IMR-90 (cell line): ENCODE measurements around the gene ABCB6. TPM values are rescaled to one million over a fixed set of nuclear protein-coding genes. Genes with fewer than 3 reads are reported as not detected.

ENCODE experiments used
- ATAC-seq: fragments of 200-7000 bp; cut with Tn5 transposase; 2 replicates; pipeline ENCODE4 v1.9.1; 2020; ENCODE audit warnings: low read depth, mild to moderate bottlenecking, moderate library complexity
- BruUV-seq: library from RNA; stranded (reverse); fragments of 400-500 nt; replicated peaks from 2 replicates; lab custom pipeline; 2021; lab: Mats Ljungman, UMichigan
- CTCF ChIA-PET: fragments of 300-600 bp; formaldehyde crosslinking; extraction: SDS; loops from one replicate; lab custom pipeline; 2021; ENCODE audit warnings: antibody characterized with exemption; lab: Yijun Ruan, JAX
- POLR2A ChIA-PET: fragments of 300-600 bp; sonication (Branson Sonifier 250); formaldehyde crosslinking; loops from one replicate; lab custom pipeline; 2022; ENCODE audit warnings: antibody characterized with exemption; ENCODE audit not compliant: unreplicated experiment; lab: Charles Lee
- DNase-seq: peaks from one replicate; pipeline ENCODE4 v3.0.0; 2013
- H2AFZ ChIP-seq: replicated peaks from 2 replicates; pipeline ENCODE3; 2013; ENCODE audit warnings: low read length, mild to moderate bottlenecking; ENCODE audit not compliant: poor library complexity
- H2AK5ac ChIP-seq: 2 replicates; pipeline ENCODE4 v1.6.1; 2013; ENCODE audit warnings: low read depth, low read length, inconsistent platforms
- H2AK9ac ChIP-seq: replicated peaks from 2 replicates; pipeline ENCODE3; 2013; ENCODE audit warnings: mild to moderate bottlenecking, low read depth, low read length, moderate library complexity; ENCODE audit not compliant: poor library complexity
- H2BK120ac ChIP-seq: 2 replicates; pipeline ENCODE4 v1.6.1; 2013; ENCODE audit warnings: low read depth, low read length, inconsistent platforms
- H2BK15ac ChIP-seq: 3 replicates; pipeline ENCODE4 v1.6.1; 2013; ENCODE audit warnings: low read depth, low read length, inconsistent platforms
- H2BK20ac ChIP-seq: 2 replicates; pipeline ENCODE4 v1.6.1; 2013; ENCODE audit warnings: low read depth, mild to moderate bottlenecking, inconsistent platforms, low read length, moderate library complexity
- H2BK5ac ChIP-seq: 2 replicates; pipeline ENCODE4 v1.6.1; 2013; ENCODE audit warnings: mild to moderate bottlenecking, low read depth, low read length, inconsistent platforms; ENCODE audit not compliant: poor library complexity, severe bottlenecking
- H3K14ac ChIP-seq: replicated peaks from 2 replicates; pipeline ENCODE4 v1.6.1; 2013; ENCODE audit warnings: low read depth, low read length, inconsistent platforms
- H3K18ac ChIP-seq: 2 replicates; pipeline ENCODE4 v1.6.1; 2013; ENCODE audit warnings: low read depth, low read length, control low read depth
- H3K23ac ChIP-seq: 2 replicates; pipeline ENCODE4 v1.6.1; 2013; ENCODE audit warnings: low read depth, low read length, inconsistent platforms
- H3K27ac ChIP-seq: 2 replicates; pipeline ENCODE4 v1.5.1; 2013; ENCODE audit warnings: mild to moderate bottlenecking, control low read depth, low read length; ENCODE audit not compliant: insufficient read depth
- H3K27me3 ChIP-seq: 2 replicates; pipeline ENCODE4 v1.6.1; 2013; ENCODE audit warnings: low read length; ENCODE audit not compliant: control insufficient read depth, insufficient read depth
- H3K36me3 ChIP-seq: 2 replicates; pipeline ENCODE4 v1.6.1; 2013; ENCODE audit warnings: low read length, mixed read lengths; ENCODE audit not compliant: control insufficient read depth, insufficient read depth
- H3K4ac ChIP-seq: 2 replicates; pipeline ENCODE4 v1.6.1; 2013; ENCODE audit warnings: low read depth, low read length, inconsistent platforms
- H3K4me1 ChIP-seq: 2 replicates; pipeline ENCODE4 v1.6.1; 2013; ENCODE audit warnings: low read length, mixed read lengths; ENCODE audit not compliant: control insufficient read depth, insufficient read depth
- H3K4me2 ChIP-seq: 2 replicates; pipeline ENCODE4 v1.6.1; 2013; ENCODE audit warnings: low read depth, mild to moderate bottlenecking, control low read depth, low read length, moderate library complexity
- H3K4me3 ChIP-seq: 2 replicates; pipeline ENCODE4 v1.5.1; 2013; ENCODE audit warnings: low read depth, mild to moderate bottlenecking, control low read depth, low read length, moderate library complexity; ENCODE audit not compliant: insufficient read depth
- H3K56ac ChIP-seq: 2 replicates; pipeline ENCODE4 v1.6.1; 2013; ENCODE audit warnings: low read length, inconsistent platforms; ENCODE audit not compliant: insufficient read depth; ENCODE audit errors: extremely low read depth
- H3K79me1 ChIP-seq, 2 experiments: 2 replicates each; pipeline ENCODE4 v1.6.1; 2013; ENCODE audit warnings: low read length in 2 of 2, inconsistent platforms in 1 of 2, low read depth in 1 of 2
- H3K9ac ChIP-seq: 2 replicates; pipeline ENCODE4 v1.6.1; 2013; ENCODE audit warnings: low read depth, low read length, control low read depth
- H3K9me1 ChIP-seq: 2 replicates; pipeline ENCODE4 v1.6.1; 2013; ENCODE audit warnings: low read length, inconsistent platforms; ENCODE audit not compliant: insufficient read depth
- H3K9me3 ChIP-seq: 2 replicates; pipeline ENCODE4 v1.6.1; 2013; ENCODE audit warnings: low read length; ENCODE audit not compliant: control insufficient read depth, insufficient read depth
- H4K20me1 ChIP-seq: 2 replicates; pipeline ENCODE4 v1.6.1; 2013; ENCODE audit warnings: low read length, inconsistent platforms; ENCODE audit not compliant: insufficient read depth
- H4K5ac ChIP-seq: 2 replicates; pipeline ENCODE4 v1.6.1; 2013; ENCODE audit warnings: mild to moderate bottlenecking, low read depth, low read length, control low read depth
- H4K8ac ChIP-seq, 2 experiments: 2 replicates each; pipeline ENCODE4 v1.6.1; 2013; ENCODE audit warnings: low read depth in 2 of 2, low read length in 2 of 2, control low read depth in 1 of 2, inconsistent platforms in 1 of 2
- H4K91ac ChIP-seq: 2 replicates; pipeline ENCODE4 v1.6.1; 2013; ENCODE audit warnings: low read depth, low read length, inconsistent platforms; ENCODE audit not compliant: insufficient read depth
- BHLHE40 ChIP-seq: fragments of 150-350 bp; IDR thresholded peaks from 2 replicates; pipeline ENCODE4 v1.6.1; 2016; ENCODE audit warnings: mild to moderate bottlenecking, low read depth, low read length
- CHD1 ChIP-seq: IDR thresholded peaks from 2 replicates; pipeline ENCODE4 v1.6.1; 2012; ENCODE audit warnings: low read depth, low read length, improper control_type of control experiment
- CTCF ChIP-seq: conservative IDR thresholded peaks from 2 replicates; pipeline ENCODE4 v1.5.1; 2012; ENCODE audit warnings: mild to moderate bottlenecking, low read depth, low read length, improper control_type of control experiment
- FOS ChIP-seq: fragments of 150-350 bp; IDR thresholded peaks from 2 replicates; pipeline ENCODE4 v1.6.1; 2016; ENCODE audit warnings: low read depth, low read length
- MAFK ChIP-seq: IDR thresholded peaks from 2 replicates; pipeline ENCODE4 v1.6.1; 2012; ENCODE audit warnings: low read depth, low read length, improper control_type of control experiment
- MAZ ChIP-seq: IDR thresholded peaks from 2 replicates; pipeline ENCODE4 v1.6.1; 2012; ENCODE audit warnings: low read depth, mild to moderate bottlenecking, low read length, improper control_type of control experiment, moderate library complexity, borderline replicate concordance
- MXI1 ChIP-seq: IDR thresholded peaks from 2 replicates; pipeline ENCODE4 v1.6.1; 2012; ENCODE audit warnings: low read depth, mild to moderate bottlenecking, low read length, moderate library complexity, borderline replicate concordance
- NFE2L2 ChIP-seq: fragments of 150-350 bp; IDR thresholded peaks from 2 replicates; pipeline ENCODE4 v1.6.1; 2016; ENCODE audit warnings: low read depth, mild to moderate bottlenecking, low read length
- POLR2A ChIP-seq: IDR thresholded peaks from 2 replicates; pipeline ENCODE4 v1.6.1; 2012; ENCODE audit warnings: mild to moderate bottlenecking, low read depth, low read length
- RAD21 ChIP-seq: IDR thresholded peaks from 2 replicates; pipeline ENCODE4 v1.6.1; 2012; ENCODE audit warnings: low read length, improper control_type of control experiment
- RCOR1 ChIP-seq: IDR thresholded peaks from 2 replicates; pipeline ENCODE4 v1.6.1; 2012; ENCODE audit warnings: mild to moderate bottlenecking, low read length, improper control_type of control experiment; ENCODE audit not compliant: insufficient replicate concordance
- RFX5 ChIP-seq: IDR thresholded peaks from 2 replicates; pipeline ENCODE4 v1.8.0; 2012; ENCODE audit warnings: low read depth, mild to moderate bottlenecking, low read length, moderate library complexity
- SMC3 ChIP-seq: fragments of 150-350 bp; IDR thresholded peaks from 2 replicates; pipeline ENCODE4 v1.6.1; 2016; ENCODE audit warnings: low read depth, mild to moderate bottlenecking, antibody characterized with exemption, low read length, moderate library complexity
- USF2 ChIP-seq: fragments of 150-350 bp; IDR thresholded peaks from 2 replicates; pipeline ENCODE4 v1.6.1; 2017; ENCODE audit warnings: mild to moderate bottlenecking, antibody characterized with exemption, low read length, low read depth
- WGBS, 2 experiments: methylation state at CpG; one replicate each; pipeline versions ENCODE4 v1.1.5 to v1.1.7; 2013; ENCODE audit warnings: missing lambda C conversion rate in 2 of 2; ENCODE audit not compliant: insufficient read length in 1 of 2; ENCODE audit errors: extremely low coverage in 2 of 2; 5-methylcytosine and 5-hydroxymethylcytosine counted together
- dilution Hi-C: fragments of 300-500 bp; cut with HindIII; formaldehyde crosslinking; loops from one replicate; pipeline ENCODE4 v1.14.3; 2018; ENCODE audit warnings: low sequenced_read_pairs; ENCODE audit not compliant: unreplicated experiment
- in situ Hi-C: fragments of 300-500 bp; cut with MboI; formaldehyde crosslinking; loops from 3 replicates; pipeline ENCODE4 v1.14.3; 2019; ENCODE audit warnings: low sequenced_read_pairs, inconsistent platforms, mixed read lengths
- intact Hi-C: fragments of 100-400 bp; cut with micrococcal nuclease; formaldehyde crosslinking; loops from 2 replicates; pipeline ENCODE4 v1.10.0; 2022
- polyA plus RNA-seq, 3 experiments: library from polyadenylated mRNA; depleted of rRNA; stranded (reverse); fragments of >200 nt; gene quantifications; 2 replicates each; pipeline ENCODE4 v1.2.3, GENCODE V29; 2012; ENCODE audit warnings: low replicate concordance in 1 of 3
- total RNA-seq: library from RNA; depleted of rRNA; stranded (reverse); fragments of >200 nt; gene quantifications from 2 replicates; pipeline ENCODE4 v1.2.3, GENCODE V29; 2012
- TF ChIP-seq, protein P1 (sequence below): fragments of 150-350 bp; IDR thresholded peaks from 2 replicates; pipeline ENCODE4 v1.6.1; 2016; ENCODE audit warnings: low read depth, mild to moderate bottlenecking, low read length, moderate library complexity, borderline replicate concordance

ABCB6 gene
- total and polyA plus RNA-seq, 2 of the 4 experiments (the other 2 are of a cell fraction) = 12.5 to 24.7 TPM

- Histone ChIP-seq H3K27me3 (no peaks in the 10 kb centered on the region), H2BK120ac (no peak overlapping the region), H4K8ac (no peak overlapping the region), H2AK5ac (no peak overlapping the region), H2AFZ (no peak overlapping the region), H3K18ac (no peak overlapping the region), H4K5ac (no peak overlapping the region), H3K14ac (no peak overlapping the region), H3K9me3 (no peaks in the 10 kb centered on the region), H2AK9ac (no peak overlapping the region), H3K4ac (no peak overlapping the region), H4K20me1 (peaks cover 8% of the 10 kb centered on the region), H4K91ac (no peak overlapping the region), H3K23ac (no peak overlapping the region), H3K9ac (no peak overlapping the region), H3K4me1 (peaks cover 5% of the 10 kb centered on the region; the same call in 1 of the 2 replicates), H3K79me1 (peaks cover 8 to 20% of the 10 kb centered on the region in 2 experiments; a peak in 3 of 4 replicates), H3K56ac (no peak overlapping the region), H2BK20ac (no peak overlapping the region), H3K27ac (no peak overlapping the region), H3K4me3 (no peak overlapping the region), H2BK15ac (no peak overlapping the region), H3K36me3 (peaks cover 58% of the 10 kb centered on the region), H3K9me1 (peaks cover 6% of the 10 kb centered on the region), H3K4me2 (no peak overlapping the region), H2BK5ac (no peak overlapping the region)
- CTCF ChIA-PET = no interaction called here
- intact Hi-C loops (no loop called here), dilution Hi-C loops (no loop called here), in situ Hi-C loops (no loop called here)
- ATAC-seq (no peak), DNase-seq (no peak)
- WGBS, 2 experiments = no CpG with 5 or more reads among the region's 19 CpGs
- BruUV-seq = no TSS peak
- POLR2A ChIA-PET = no interaction called here
- TF ChIP-seq RFX5 = no peak
- TF ChIP-seq SMC3 = no peak
- TF ChIP-seq MAZ = no peak
- no peak for TF ChIP-seq USF2
- TF ChIP-seq RCOR1 = no peak
- no peak for TF ChIP-seq MXI1
- TF ChIP-seq, protein P1, sequence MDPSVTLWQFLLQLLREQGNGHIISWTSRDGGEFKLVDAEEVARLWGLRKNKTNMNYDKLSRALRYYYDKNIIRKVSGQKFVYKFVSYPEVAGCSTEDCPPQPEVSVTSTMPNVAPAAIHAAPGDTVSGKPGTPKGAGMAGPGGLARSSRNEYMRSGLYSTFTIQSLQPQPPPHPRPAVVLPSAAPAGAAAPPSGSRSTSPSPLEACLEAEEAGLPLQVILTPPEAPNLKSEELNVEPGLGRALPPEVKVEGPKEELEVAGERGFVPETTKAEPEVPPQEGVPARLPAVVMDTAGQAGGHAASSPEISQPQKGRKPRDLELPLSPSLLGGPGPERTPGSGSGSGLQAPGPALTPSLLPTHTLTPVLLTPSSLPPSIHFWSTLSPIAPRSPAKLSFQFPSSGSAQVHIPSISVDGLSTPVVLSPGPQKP = no peak
- TF ChIP-seq BHLHE40 = no peak
- no peak for TF ChIP-seq MAFK
- TF ChIP-seq FOS = no peak
- no peak for TF ChIP-seq RAD21
- no peak for TF ChIP-seq POLR2A
- TF ChIP-seq NFE2L2 = no peak
- no peak for TF ChIP-seq CTCF
- no peak for TF ChIP-seq CHD1
These were observed 2.1 kb upstream of the ABCB6 start for GRCh38 chr2:219220652-219221402.
